ENCODE results near the gene GAN.
"Not testable (repeated sequence)": the region's sequence is repeated elsewhere in the genome, so short reads cannot be mapped to it uniquely, and the experiment has no call there.

GAN gene

GRCh38 chr16:81401035-81401950, 86.5 kb downstream of the GAN start:
- DNase-seq = no peak

- DNase-seq = no peak
Measured at GRCh38 chr16:81403208-81403600, 88.4 kb downstream of the GAN start.

GRCh38 chr16:81403601-81404391, 89.0 kb downstream of the GAN start:
- peak; percentile 51 to 75 (median 67) for DNase-seq

GRCh38 chr16:81405002-81405401, 90.2 kb downstream of the GAN start:
- DNase-seq = not testable (repeated sequence)

GRCh38 chr16:81405702-81406113, 90.9 kb downstream of the GAN start:
- no peak for DNase-seq

GRCh38 chr16:81408409-81408950, 93.7 kb downstream of the GAN start:
- DNase-seq = no peak

GRCh38 chr16:81409016-81409556, 94.3 kb downstream of the GAN start:
- DNase-seq = no peak

- no peak for DNase-seq
Measured at GRCh38 chr16:81410643-81411293, 96.0 kb downstream of the GAN start.

- no peak for DNase-seq
Measured at GRCh38 chr16:81413245-81413990, 98.7 kb downstream of the GAN start.

- DNase-seq = no peak
Measured at GRCh38 chr16:81415751-81416150, 101.0 kb downstream of the GAN start.

- DNase-seq = no peak
Measured at GRCh38 chr16:81416749-81417148, 102.0 kb downstream of the GAN start.

GRCh38 chr16:81417210-81417609, 102.4 kb downstream of the GAN start:
- DNase-seq = no peak

- DNase-seq = no peak
Measured at GRCh38 chr16:81419806-81420205, 105.0 kb downstream of the GAN start.

- no peak for DNase-seq
Measured at GRCh38 chr16:81421126-81421525, 106.4 kb downstream of the GAN start.

- DNase-seq = no peak
Measured at GRCh38 chr16:81421536-81421935, 106.8 kb downstream of the GAN start.

GRCh38 chr16:81422153-81422552, 107.4 kb downstream of the GAN start:
- DNase-seq = not testable (repeated sequence)

- peak in 1 of 5 donors; percentile 27 for DNase-seq
Measured at GRCh38 chr16:81424771-81425170, 110.0 kb downstream of the GAN start.

- no peak for DNase-seq
Measured at GRCh38 chr16:81427219-81427618, 112.5 kb downstream of the GAN start.

GRCh38 chr16:81429045-81429521, 114.3 kb downstream of the GAN start:
- no peak for DNase-seq

GRCh38 chr16:81431554-81432353, 117.0 kb downstream of the GAN start:
- no peak for DNase-seq
